H1 (cell line): Measurements from ENCODE around the gene CTBP2.

Source experiments
- BCL11A ChIP-seq, 2 experiments: IDR thresholded peaks; one replicate each; pipeline ENCODE4 v1.6.1; 2011; ENCODE audit warnings: low read depth in 2 of 2, low read length in 2 of 2, mild to moderate bottlenecking in 2 of 2
- BRCA1 ChIP-seq: IDR thresholded peaks from 2 replicates; pipeline ENCODE4 v1.6.1; 2012; ENCODE audit warnings: low read depth, low read length, improper control_type of control experiment
- CHD2 ChIP-seq: IDR thresholded peaks from 2 replicates; pipeline ENCODE4 v1.6.1; 2012; ENCODE audit warnings: low read length, improper control_type of control experiment
- KDM5A ChIP-seq: fragments of 200-600 bp; IDR thresholded peaks from 2 replicates; pipeline ENCODE4 v1.7.1; 2012; ENCODE audit warnings: mild to moderate bottlenecking, low read length, inconsistent platforms, mixed read lengths
- POLR2A ChIP-seq, 2 experiments: IDR thresholded peaks; 1 replicate in 1 of 2; 2 replicates in 1 of 2; pipeline ENCODE4 v1.6.1; 2011; ENCODE audit warnings: low read depth in 2 of 2, low read length in 2 of 2, mild to moderate bottlenecking in 2 of 2; ENCODE audit errors: control extremely low read depth in 1 of 2
- POLR2AphosphoS5 ChIP-seq: IDR thresholded peaks from 2 replicates; pipeline ENCODE4 v1.6.1; 2011; ENCODE audit warnings: low read depth, low read length
- RAD21 ChIP-seq, 2 experiments: IDR thresholded peaks in 1 of 2; conservative IDR thresholded peaks in 1 of 2; 2 replicates each; pipeline ENCODE4 v1.6.1; 2011; ENCODE audit warnings: low read depth in 2 of 2, low read length in 2 of 2, improper control_type of control experiment in 1 of 2, inconsistent platforms in 1 of 2, mild to moderate bottlenecking in 1 of 2, moderate library complexity in 1 of 2
- SIN3A ChIP-seq, 2 experiments: IDR thresholded peaks in 1 of 2; conservative IDR thresholded peaks in 1 of 2; 2 replicates each; pipeline ENCODE4 v1.6.1; 2011 to 2012; ENCODE audit warnings: low read length in 2 of 2, improper control_type of control experiment in 1 of 2, low read depth in 1 of 2, mild to moderate bottlenecking in 1 of 2
- SUZ12 ChIP-seq: fragments of 200-600 bp; sonication (generic); IDR thresholded peaks from 2 replicates; pipeline ENCODE4 v1.6.1; 2012; ENCODE audit warnings: mild to moderate bottlenecking, inconsistent platforms, low read length, moderate library complexity, mixed read lengths
- TF ChIP-seq, protein P1 (sequence below), 3 experiments: IDR thresholded peaks; 1 replicate in 2 of 3; 2 replicates in 1 of 3; pipeline versions ENCODE4 v1.5.1 to v1.6.1; 2011; ENCODE audit warnings: low read length in 3 of 3, mild to moderate bottlenecking in 3 of 3, inconsistent platforms in 2 of 3, low read depth in 1 of 3, moderate library complexity in 1 of 3; ENCODE audit not compliant: insufficient read depth in 1 of 3; ENCODE audit errors: control extremely low read depth in 1 of 3
- TF ChIP-seq, protein P2 (sequence below): IDR thresholded peaks from 2 replicates; pipeline ENCODE4 v1.6.1; 2012; ENCODE audit warnings: inconsistent platforms

DNA sequence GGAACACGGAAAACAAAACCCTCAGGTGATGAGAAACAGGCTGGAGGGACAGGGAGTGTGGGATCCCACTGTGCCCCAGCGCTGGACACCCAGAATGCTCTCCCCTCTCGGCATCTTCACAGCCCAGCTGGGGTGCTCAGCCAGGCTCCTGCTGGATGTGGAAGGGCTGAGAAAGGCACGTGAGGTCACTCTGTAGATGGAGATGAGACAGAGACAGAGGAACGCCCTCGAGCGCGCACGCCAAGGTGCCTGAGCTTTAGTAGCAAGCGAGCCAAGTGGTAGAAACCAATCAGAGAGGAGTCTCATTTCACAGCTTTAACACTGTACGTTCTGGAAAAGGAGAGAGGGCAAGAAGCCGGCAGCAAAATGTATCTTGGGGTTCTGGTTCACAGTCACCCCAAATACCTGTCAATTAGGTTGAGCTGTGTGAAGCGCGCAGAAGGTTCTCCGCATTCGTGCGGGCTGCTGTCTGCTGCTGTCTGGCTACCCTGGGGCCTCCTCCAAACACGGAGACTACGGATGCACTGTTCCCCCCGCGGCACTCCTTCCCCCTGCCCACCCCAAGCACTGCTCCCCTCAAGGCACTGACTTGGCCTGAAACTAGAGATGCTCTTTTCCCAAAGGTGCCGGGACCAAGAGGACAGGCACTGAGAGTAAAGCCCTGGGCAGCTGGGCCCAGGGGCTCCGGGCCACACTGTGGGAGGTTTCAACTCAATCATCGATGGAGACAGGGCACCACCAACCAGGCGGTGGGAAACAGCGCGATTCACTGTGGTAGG is 127.0 kb downstream of the CTBP2 start:
- TF ChIP-seq POLR2A (IDR thresholded peaks at IDR 0.05; ENCODE audit: control extremely low read depth in 1 of 2, low read depth in 2 of 2, low read length in 2 of 2) = no peak
- TF ChIP-seq, protein P1, sequence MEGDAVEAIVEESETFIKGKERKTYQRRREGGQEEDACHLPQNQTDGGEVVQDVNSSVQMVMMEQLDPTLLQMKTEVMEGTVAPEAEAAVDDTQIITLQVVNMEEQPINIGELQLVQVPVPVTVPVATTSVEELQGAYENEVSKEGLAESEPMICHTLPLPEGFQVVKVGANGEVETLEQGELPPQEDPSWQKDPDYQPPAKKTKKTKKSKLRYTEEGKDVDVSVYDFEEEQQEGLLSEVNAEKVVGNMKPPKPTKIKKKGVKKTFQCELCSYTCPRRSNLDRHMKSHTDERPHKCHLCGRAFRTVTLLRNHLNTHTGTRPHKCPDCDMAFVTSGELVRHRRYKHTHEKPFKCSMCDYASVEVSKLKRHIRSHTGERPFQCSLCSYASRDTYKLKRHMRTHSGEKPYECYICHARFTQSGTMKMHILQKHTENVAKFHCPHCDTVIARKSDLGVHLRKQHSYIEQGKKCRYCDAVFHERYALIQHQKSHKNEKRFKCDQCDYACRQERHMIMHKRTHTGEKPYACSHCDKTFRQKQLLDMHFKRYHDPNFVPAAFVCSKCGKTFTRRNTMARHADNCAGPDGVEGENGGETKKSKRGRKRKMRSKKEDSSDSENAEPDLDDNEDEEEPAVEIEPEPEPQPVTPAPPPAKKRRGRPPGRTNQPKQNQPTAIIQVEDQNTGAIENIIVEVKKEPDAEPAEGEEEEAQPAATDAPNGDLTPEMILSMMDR (IDR thresholded peaks at IDR 0.05; ENCODE audit: control extremely low read depth in 1 of 3, insufficient read depth in 1 of 3, low read depth in 1 of 3, low read length in 3 of 3) = no peak
- no peak for TF ChIP-seq KDM5A
- TF ChIP-seq CHD2 = no peak
- no peak for TF ChIP-seq POLR2AphosphoS5
- TF ChIP-seq BCL11A (IDR thresholded peaks at IDR 0.05; ENCODE audit: low read depth in 2 of 2, low read length in 2 of 2) = no peak
- no peak for TF ChIP-seq BRCA1
- no peak for TF ChIP-seq SUZ12
- no peak for TF ChIP-seq SIN3A (conservative IDR thresholded peaks at IDR 0.05 in 1 of 2, IDR thresholded peaks at IDR 0.05 in 1 of 2; ENCODE audit: low read depth in 1 of 2, low read length in 2 of 2)
- TF ChIP-seq, protein P2, sequence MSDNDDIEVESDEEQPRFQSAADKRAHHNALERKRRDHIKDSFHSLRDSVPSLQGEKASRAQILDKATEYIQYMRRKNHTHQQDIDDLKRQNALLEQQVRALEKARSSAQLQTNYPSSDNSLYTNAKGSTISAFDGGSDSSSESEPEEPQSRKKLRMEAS = no peak
- no peak for TF ChIP-seq RAD21 (IDR thresholded peaks at IDR 0.05 in 1 of 2, conservative IDR thresholded peaks at IDR 0.05 in 1 of 2; ENCODE audit: low read depth in 2 of 2, low read length in 2 of 2)
